ENCODE data around the gene CCT3.

Gene CCT3

DNA sequence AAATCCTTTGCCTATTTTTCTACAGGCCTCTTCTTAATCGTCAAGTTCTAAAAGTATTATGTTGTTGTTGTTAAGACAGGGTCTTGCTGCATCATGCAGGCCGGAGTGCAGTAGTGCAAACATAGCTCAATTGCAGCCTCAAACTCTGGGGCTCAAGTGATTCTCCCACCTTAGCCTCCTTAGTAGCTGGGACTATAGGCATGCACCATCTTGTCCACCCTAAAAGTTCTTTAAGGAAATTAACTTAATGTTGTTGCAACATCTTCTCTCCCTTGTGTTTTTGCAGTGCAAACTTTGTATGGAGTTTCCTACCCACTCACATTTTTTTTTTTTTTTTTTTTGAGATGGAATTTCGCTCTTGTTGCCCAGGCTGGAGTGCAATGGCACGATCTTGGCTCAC lies 34.9 kb downstream of the CCT3 start:
- no peak overlapping the region for H3K4me3 ChIP-seq (replicated peaks; ENCODE audit: insufficient read depth, low read length)
- H3K27ac ChIP-seq (replicated peaks), result no peak overlapping the region
- DNase-seq (ENCODE audit: low read depth in 1 of 2, low spot score in 1 of 2), result no peak
- TF ChIP-seq GABPA (IDR thresholded peaks at IDR 0.05; ENCODE audit: low read depth), result no peak
- TF ChIP-seq POLR2AphosphoS5 (IDR thresholded peaks at IDR 0.05; ENCODE audit: low read depth), result no peak
- H3K27me3 ChIP-seq (ENCODE audit: insufficient read depth, poor library complexity, severe bottlenecking), result no peaks in the 10 kb centered on the region

DNA sequence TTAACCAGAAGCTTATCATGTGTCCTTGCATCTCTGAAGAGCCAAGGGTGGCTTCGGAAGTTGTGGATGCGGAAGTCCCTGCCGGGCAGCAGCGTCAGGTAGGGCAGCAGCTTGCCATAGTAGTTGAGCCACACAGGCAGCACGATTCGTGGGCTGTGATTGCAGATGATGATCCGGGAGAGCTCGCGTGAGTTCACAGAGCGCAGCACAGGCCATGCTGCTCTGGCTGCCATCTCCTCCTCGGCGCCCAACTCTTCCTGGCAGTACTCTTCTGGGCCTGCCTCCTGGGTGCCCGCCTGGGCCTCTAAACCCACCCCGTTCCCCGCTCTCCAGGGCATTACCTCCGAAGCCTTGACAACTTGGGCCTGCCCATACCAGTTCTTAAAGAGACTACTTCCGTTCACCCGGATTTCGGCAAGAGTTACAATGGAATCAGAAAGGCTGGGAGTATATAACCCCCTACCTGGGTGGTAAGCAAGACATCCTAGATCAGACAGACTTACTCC lies 39.2 kb downstream of the CCT3 start, which contains the start of gene VHLL:
TSS of gene VHLL (minus strand) at position 456 of the 506 bp plus-strand sequence. CDS start at position 338, 118 bp downstream.
- Histone ChIP-seq H3K27ac (replicated peaks) (no peak within 1 kb of the TSS), H3K4me3 (replicated peaks; ENCODE audit: insufficient read depth, low read length) (no peak within 1 kb of the TSS), H3K27me3 (ENCODE audit: insufficient read depth, poor library complexity, severe bottlenecking) (no peaks in the 10 kb centered on the region)
- TF ChIP-seq SPI1 (IDR thresholded peaks at IDR 0.05; ENCODE audit: borderline replicate concordance, low read depth), result no peak
- TF ChIP-seq, protein P1, sequence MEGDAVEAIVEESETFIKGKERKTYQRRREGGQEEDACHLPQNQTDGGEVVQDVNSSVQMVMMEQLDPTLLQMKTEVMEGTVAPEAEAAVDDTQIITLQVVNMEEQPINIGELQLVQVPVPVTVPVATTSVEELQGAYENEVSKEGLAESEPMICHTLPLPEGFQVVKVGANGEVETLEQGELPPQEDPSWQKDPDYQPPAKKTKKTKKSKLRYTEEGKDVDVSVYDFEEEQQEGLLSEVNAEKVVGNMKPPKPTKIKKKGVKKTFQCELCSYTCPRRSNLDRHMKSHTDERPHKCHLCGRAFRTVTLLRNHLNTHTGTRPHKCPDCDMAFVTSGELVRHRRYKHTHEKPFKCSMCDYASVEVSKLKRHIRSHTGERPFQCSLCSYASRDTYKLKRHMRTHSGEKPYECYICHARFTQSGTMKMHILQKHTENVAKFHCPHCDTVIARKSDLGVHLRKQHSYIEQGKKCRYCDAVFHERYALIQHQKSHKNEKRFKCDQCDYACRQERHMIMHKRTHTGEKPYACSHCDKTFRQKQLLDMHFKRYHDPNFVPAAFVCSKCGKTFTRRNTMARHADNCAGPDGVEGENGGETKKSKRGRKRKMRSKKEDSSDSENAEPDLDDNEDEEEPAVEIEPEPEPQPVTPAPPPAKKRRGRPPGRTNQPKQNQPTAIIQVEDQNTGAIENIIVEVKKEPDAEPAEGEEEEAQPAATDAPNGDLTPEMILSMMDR (IDR thresholded peaks at IDR 0.05; ENCODE audit: insufficient read depth, low read length), result no peak
- no peak for TF ChIP-seq GABPA (IDR thresholded peaks at IDR 0.05; ENCODE audit: low read depth)
- no peak for TF ChIP-seq POLR2AphosphoS5 (IDR thresholded peaks at IDR 0.05; ENCODE audit: low read depth)
- TF ChIP-seq, protein P2, sequence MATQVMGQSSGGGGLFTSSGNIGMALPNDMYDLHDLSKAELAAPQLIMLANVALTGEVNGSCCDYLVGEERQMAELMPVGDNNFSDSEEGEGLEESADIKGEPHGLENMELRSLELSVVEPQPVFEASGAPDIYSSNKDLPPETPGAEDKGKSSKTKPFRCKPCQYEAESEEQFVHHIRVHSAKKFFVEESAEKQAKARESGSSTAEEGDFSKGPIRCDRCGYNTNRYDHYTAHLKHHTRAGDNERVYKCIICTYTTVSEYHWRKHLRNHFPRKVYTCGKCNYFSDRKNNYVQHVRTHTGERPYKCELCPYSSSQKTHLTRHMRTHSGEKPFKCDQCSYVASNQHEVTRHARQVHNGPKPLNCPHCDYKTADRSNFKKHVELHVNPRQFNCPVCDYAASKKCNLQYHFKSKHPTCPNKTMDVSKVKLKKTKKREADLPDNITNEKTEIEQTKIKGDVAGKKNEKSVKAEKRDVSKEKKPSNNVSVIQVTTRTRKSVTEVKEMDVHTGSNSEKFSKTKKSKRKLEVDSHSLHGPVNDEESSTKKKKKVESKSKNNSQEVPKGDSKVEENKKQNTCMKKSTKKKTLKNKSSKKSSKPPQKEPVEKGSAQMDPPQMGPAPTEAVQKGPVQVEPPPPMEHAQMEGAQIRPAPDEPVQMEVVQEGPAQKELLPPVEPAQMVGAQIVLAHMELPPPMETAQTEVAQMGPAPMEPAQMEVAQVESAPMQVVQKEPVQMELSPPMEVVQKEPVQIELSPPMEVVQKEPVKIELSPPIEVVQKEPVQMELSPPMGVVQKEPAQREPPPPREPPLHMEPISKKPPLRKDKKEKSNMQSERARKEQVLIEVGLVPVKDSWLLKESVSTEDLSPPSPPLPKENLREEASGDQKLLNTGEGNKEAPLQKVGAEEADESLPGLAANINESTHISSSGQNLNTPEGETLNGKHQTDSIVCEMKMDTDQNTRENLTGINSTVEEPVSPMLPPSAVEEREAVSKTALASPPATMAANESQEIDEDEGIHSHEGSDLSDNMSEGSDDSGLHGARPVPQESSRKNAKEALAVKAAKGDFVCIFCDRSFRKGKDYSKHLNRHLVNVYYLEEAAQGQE (IDR thresholded peaks at IDR 0.05; ENCODE audit: insufficient replicate concordance, low read depth), result no peak
- no peak for DNase-seq (ENCODE audit: low read depth in 1 of 2, low spot score in 1 of 2)

DNA sequence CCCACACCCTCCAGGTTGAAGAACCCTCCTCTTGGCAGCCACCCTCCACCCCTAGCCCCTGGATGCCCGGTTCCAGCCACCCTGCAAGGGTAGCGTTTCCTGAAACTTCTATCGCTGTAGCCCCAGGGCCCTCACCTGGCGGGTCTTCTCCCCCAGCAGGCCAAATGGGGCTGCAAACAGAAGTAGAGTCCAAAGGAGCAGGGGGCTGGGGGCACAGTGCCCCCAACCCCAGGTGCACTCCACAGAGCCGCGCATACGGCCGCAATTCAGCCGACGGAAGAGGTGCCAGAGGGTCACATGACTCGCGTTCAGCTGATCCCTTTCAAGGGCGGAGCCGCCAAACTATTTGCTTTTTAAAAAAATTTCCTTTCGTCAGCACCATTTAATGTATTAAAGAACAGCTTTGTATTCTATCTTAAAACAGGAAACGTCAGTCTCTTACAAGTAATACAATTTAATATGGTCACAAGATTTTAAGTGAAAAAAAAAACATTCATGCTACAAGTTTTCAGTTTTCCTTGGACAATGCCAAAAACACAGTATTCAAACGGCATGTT lies 42.6 kb downstream of the CCT3 start, which contains the start of gene GLMP:
TSS of gene GLMP (minus strand) at position 289 of the 557 bp plus-strand sequence. CDS start at position 255, 34 bp downstream.
- peak in 1 of 2 experiments; percentile 50 for DNase-seq (ENCODE audit: low read depth in 1 of 2, low spot score in 1 of 2)
- Histone ChIP-seq H3K4me3 (replicated peaks; ENCODE audit: insufficient read depth, low read length) (peak within 1 kb of the TSS; percentile 54), H3K27me3 (ENCODE audit: insufficient read depth, poor library complexity, severe bottlenecking) (no peaks in the 10 kb centered on the region), H3K27ac (replicated peaks) (peak within 1 kb of the TSS; percentile 52; the same call in 1 of the 2 replicates)
- peak; percentile 31; the same call in 1 of the 2 replicates for TF ChIP-seq POLR2AphosphoS5 (IDR thresholded peaks at IDR 0.05; ENCODE audit: low read depth)
- no peak for TF ChIP-seq GABPA (IDR thresholded peaks at IDR 0.05; ENCODE audit: low read depth)

DNA sequence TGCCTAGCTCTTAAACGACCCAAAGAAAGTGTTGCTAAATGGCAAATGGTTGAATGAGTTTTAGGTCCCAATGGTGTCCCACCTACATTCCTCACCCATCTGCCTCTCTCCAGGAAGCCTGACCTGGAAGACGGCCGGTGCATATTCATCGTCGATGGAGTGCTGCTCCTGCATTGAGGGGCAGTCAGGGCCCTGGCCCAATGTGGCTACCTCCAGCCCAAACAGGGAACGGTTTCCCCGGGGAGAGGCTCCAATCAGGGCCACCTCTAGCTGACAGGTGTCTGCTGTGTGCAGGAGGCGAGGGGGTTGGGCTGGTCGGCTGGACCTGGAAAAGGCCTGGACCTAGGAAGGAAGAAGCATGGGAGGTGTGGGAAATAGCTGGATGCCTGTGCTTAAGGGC lies 44.2 kb downstream of the CCT3 start:
- no peak overlapping the region for H3K27ac ChIP-seq (replicated peaks)
- no peak overlapping the region for H3K4me3 ChIP-seq (replicated peaks; ENCODE audit: insufficient read depth, low read length)
- DNase-seq (ENCODE audit: low read depth in 1 of 2, low spot score in 1 of 2), result no peak
- no peaks in the 10 kb centered on the region for H3K27me3 ChIP-seq (ENCODE audit: insufficient read depth, poor library complexity, severe bottlenecking)
- TF ChIP-seq SPI1 (IDR thresholded peaks at IDR 0.05; ENCODE audit: borderline replicate concordance, low read depth) (no peak), POLR2AphosphoS5 (IDR thresholded peaks at IDR 0.05; ENCODE audit: low read depth) (no peak), GABPA (IDR thresholded peaks at IDR 0.05; ENCODE audit: low read depth) (no peak)
- TF ChIP-seq, protein P2 (IDR thresholded peaks at IDR 0.05; ENCODE audit: insufficient replicate concordance, low read depth), result no peak
- TF ChIP-seq, protein P1 (IDR thresholded peaks at IDR 0.05; ENCODE audit: insufficient read depth, low read length), result no peak

All from HL-60 (cell line).